Measurements from ENCODE around the gene SERPINA3.

Gene SERPINA3

GRCh38 chr14:94617366-94617941 lies 5.3 kb downstream of the SERPINA3 start:
- DNase-seq (ENCODE audit: low read depth): no peak
- no peak for TF ChIP-seq CTCF (conservative IDR thresholded peaks at IDR 0.05; ENCODE audit: low read depth, low read length)
- H3K4me3 ChIP-seq (ENCODE audit: low read depth, low read length): no peak overlapping the region

GRCh38 chr14:94617988-94618822 lies 6.0 kb downstream of the SERPINA3 start:
- no peak for TF ChIP-seq CTCF (conservative IDR thresholded peaks at IDR 0.05; ENCODE audit: low read depth, low read length)
- H3K4me3 ChIP-seq (ENCODE audit: low read depth, low read length): no peak overlapping the region
- DNase-seq (ENCODE audit: low read depth): no peak

GRCh38 chr14:94619297-94619696 lies 7.1 kb downstream of the SERPINA3 start:
- DNase-seq (ENCODE audit: low read depth): no peak
- no peak for TF ChIP-seq CTCF (conservative IDR thresholded peaks at IDR 0.05; ENCODE audit: low read depth, low read length)
- H3K4me3 ChIP-seq (ENCODE audit: low read depth, low read length): no peak overlapping the region

GRCh38 chr14:94620597-94620996 lies 8.4 kb downstream of the SERPINA3 start:
- no peak for TF ChIP-seq CTCF (conservative IDR thresholded peaks at IDR 0.05; ENCODE audit: low read depth, low read length)

GRCh38 chr14:94621358-94622134 lies 9.4 kb downstream of the SERPINA3 start:
- no peak for TF ChIP-seq CTCF (conservative IDR thresholded peaks at IDR 0.05; ENCODE audit: low read depth, low read length)
- DNase-seq (ENCODE audit: low read depth): no peak

More at GRCh38 chr14:94620597-94620996, 8.4 kb downstream of the SERPINA3 start:
- H3K4me3 ChIP-seq (ENCODE audit: low read depth, low read length): no peak overlapping the region
- DNase-seq (ENCODE audit: low read depth): no peak

GRCh38 chr14:94622653-94623421 lies 10.6 kb downstream of the SERPINA3 start:
- peak; percentile 62 for DNase-seq (ENCODE audit: low read depth)
- no peak overlapping the region for H3K4me3 ChIP-seq (ENCODE audit: low read depth, low read length)
- no peak for TF ChIP-seq CTCF (conservative IDR thresholded peaks at IDR 0.05; ENCODE audit: low read depth, low read length)

More at GRCh38 chr14:94621358-94622134, 9.4 kb downstream of the SERPINA3 start:
- H3K4me3 ChIP-seq (ENCODE audit: low read depth, low read length): no peak overlapping the region

All from choroid plexus epithelial cell (primary cell).